HEK293 (cell line): ENCODE data around the gene TIMM10.

Experiments used
- CTCF ChIA-PET: fragments of 350-600 bp; formaldehyde crosslinking; extraction: SDS; loops from one replicate; lab custom pipeline; 2021; ENCODE audit warnings: antibody characterized with exemption; lab: Yijun Ruan, JAX
- POLR2A ChIA-PET: fragments of 300-600 bp; formaldehyde crosslinking; extraction: SDS; loops from one replicate; lab custom pipeline; 2020; ENCODE audit warnings: antibody characterized with exemption, inconsistent platforms; lab: Yijun Ruan, JAX
- H3K27ac ChIP-seq: fragments of 200-500 bp; sonication (Bioruptor generic); 2 replicates; pipeline ENCODE4 v1.5.1; 2014; ENCODE audit warnings: low read depth, low read length, control low read depth, inconsistent platforms; ENCODE audit errors: extremely low read depth
- H3K36me3 ChIP-seq, 2 experiments: fragments of 200-500 bp in 1 of 2; sonication (Bioruptor generic) in 1 of 2; 1 replicate in 1 of 2; 2 replicates in 1 of 2; pipeline ENCODE4 v1.5.1; 2014 to 2017; ENCODE audit warnings: inconsistent platforms in 2 of 2, low read length in 2 of 2; ENCODE audit not compliant: control insufficient read depth in 2 of 2, insufficient read depth in 1 of 2
- H3K4me1 ChIP-seq: fragments of 200-500 bp; sonication (Bioruptor generic); 2 replicates; pipeline ENCODE4 v1.5.1; 2014; ENCODE audit warnings: mild to moderate bottlenecking, low read length, inconsistent platforms; ENCODE audit not compliant: control insufficient read depth, insufficient read depth
- H3K4me3 ChIP-seq: 2 replicates; pipeline ENCODE4 v1.5.1; 2011; ENCODE audit warnings: low read depth, mild to moderate bottlenecking, control low read depth, low read length, moderate library complexity
- H3K9me3 ChIP-seq: fragments of 200-500 bp; sonication (Bioruptor generic); 2 replicates; pipeline ENCODE4 v1.5.1; 2014; ENCODE audit warnings: low read depth, low read length, inconsistent platforms; ENCODE audit not compliant: control insufficient read depth, insufficient read depth
- GLIS1 ChIP-seq: fragments of 450-650 bp; formaldehyde crosslinking; IDR thresholded peaks from 2 replicates; pipeline ENCODE4 v1.5.1; 2016; ENCODE audit warnings: missing biosample characterization, missing genetic modification characterization
- GLIS2 ChIP-seq: fragments of 450-650 bp; formaldehyde crosslinking; IDR thresholded peaks from 2 replicates; pipeline ENCODE4 v1.5.1; 2016; ENCODE audit warnings: missing biosample characterization, missing genetic modification characterization
- KLF1 ChIP-seq: fragments of 450-650 bp; formaldehyde crosslinking; IDR thresholded peaks from 2 replicates; pipeline ENCODE4 v1.5.1; 2016; ENCODE audit warnings: missing biosample characterization, missing genetic modification characterization
- KLF10 ChIP-seq: fragments of 450-650 bp; IDR thresholded peaks from 2 replicates; pipeline ENCODE4 v1.5.1; 2018; ENCODE audit warnings: missing biosample characterization, mild to moderate bottlenecking, missing genetic modification characterization
- KLF16 ChIP-seq: fragments of 450-650 bp; formaldehyde crosslinking; IDR thresholded peaks from 2 replicates; pipeline ENCODE4 v1.5.1; 2017; ENCODE audit warnings: missing biosample characterization, missing genetic modification characterization
- KLF9 ChIP-seq: fragments of 450-650 bp; formaldehyde crosslinking; IDR thresholded peaks from 2 replicates; pipeline ENCODE4 v1.5.1; 2016; ENCODE audit warnings: missing biosample characterization, missing genetic modification characterization, low read depth
- OSR2 ChIP-seq: fragments of 450-650 bp; formaldehyde crosslinking; IDR thresholded peaks from 2 replicates; pipeline ENCODE4 v1.5.1; 2016; ENCODE audit warnings: missing biosample characterization, missing genetic modification characterization
- SP2 ChIP-seq: fragments of 450-650 bp; formaldehyde crosslinking; IDR thresholded peaks from 2 replicates; pipeline ENCODE4 v1.5.1; 2016; ENCODE audit warnings: missing biosample characterization, missing genetic modification characterization
- ZBTB17 ChIP-seq: fragments of 450-650 bp; formaldehyde crosslinking; IDR thresholded peaks from 2 replicates; pipeline ENCODE4 v1.5.1; 2016; ENCODE audit warnings: missing biosample characterization, missing genetic modification characterization
- ZFHX2 ChIP-seq: fragments of 450-650 bp; formaldehyde crosslinking; conservative IDR thresholded peaks from 2 replicates; pipeline ENCODE4 v1.5.1; 2016; ENCODE audit warnings: missing biosample characterization, missing genetic modification characterization
- ZIC2 ChIP-seq: fragments of 450-650 bp; formaldehyde crosslinking; IDR thresholded peaks from 2 replicates; pipeline ENCODE4 v1.5.1; 2016; ENCODE audit warnings: missing biosample characterization, missing genetic modification characterization
- ZNF138 ChIP-seq: fragments of 450-650 bp; formaldehyde crosslinking; IDR thresholded peaks from 2 replicates; pipeline ENCODE4 v1.5.1; 2016; ENCODE audit warnings: missing biosample characterization, missing genetic modification characterization, borderline replicate concordance
- ZNF175 ChIP-seq: fragments of 450-650 bp; formaldehyde crosslinking; IDR thresholded peaks from 2 replicates; pipeline ENCODE4 v1.5.1; 2016; ENCODE audit warnings: missing biosample characterization, missing genetic modification characterization
- ZNF2 ChIP-seq: fragments of 450-650 bp; formaldehyde crosslinking; IDR thresholded peaks from 2 replicates; pipeline ENCODE4 v1.5.1; 2016; ENCODE audit warnings: missing biosample characterization, missing genetic modification characterization
- ZNF335 ChIP-seq: fragments of 450-650 bp; formaldehyde crosslinking; conservative IDR thresholded peaks from 2 replicates; pipeline ENCODE4 v1.5.1; 2016; ENCODE audit warnings: missing biosample characterization, missing genetic modification characterization
- ZNF341 ChIP-seq: fragments of 450-650 bp; formaldehyde crosslinking; IDR thresholded peaks from 2 replicates; pipeline ENCODE4; 2016; ENCODE audit warnings: low read depth, missing biosample characterization, missing genetic modification characterization
- ZNF473 ChIP-seq: fragments of 450-650 bp; formaldehyde crosslinking; IDR thresholded peaks from 2 replicates; pipeline ENCODE4 v1.5.1; 2017; ENCODE audit warnings: missing biosample characterization, missing genetic modification characterization
- ZNF501 ChIP-seq: fragments of 450-650 bp; formaldehyde crosslinking; IDR thresholded peaks from 2 replicates; pipeline ENCODE4 v1.5.1; 2016; ENCODE audit warnings: missing biosample characterization, missing genetic modification characterization
- ZNF561 ChIP-seq: fragments of 450-650 bp; IDR thresholded peaks from 2 replicates; pipeline ENCODE4 v1.5.1; 2018; ENCODE audit warnings: missing biosample characterization, missing genetic modification characterization, borderline replicate concordance
- TF ChIP-seq, protein P1 (sequence below): fragments of 450-650 bp; formaldehyde crosslinking; IDR thresholded peaks from 2 replicates; pipeline ENCODE4 v1.5.1; 2016; ENCODE audit warnings: missing biosample characterization, missing genetic modification characterization
- TF ChIP-seq, protein P2 (sequence below): fragments of 450-650 bp; formaldehyde crosslinking; IDR thresholded peaks from 2 replicates; pipeline ENCODE4 v1.5.1; 2016; ENCODE audit warnings: missing biosample characterization, missing genetic modification characterization
- TF ChIP-seq, protein P3 (sequence below): fragments of 450-650 bp; formaldehyde crosslinking; optimal IDR thresholded peaks from 2 replicates; pipeline ENCODE3; 2016; ENCODE audit warnings: missing biosample characterization, mild to moderate bottlenecking, missing genetic modification characterization
- TF ChIP-seq, protein P4 (sequence below): fragments of 450-650 bp; formaldehyde crosslinking; IDR thresholded peaks from 2 replicates; pipeline ENCODE4 v1.5.1; 2016; ENCODE audit warnings: missing biosample characterization, missing genetic modification characterization
- TF ChIP-seq, protein P5 (sequence below): fragments of 450-650 bp; formaldehyde crosslinking; IDR thresholded peaks from 2 replicates; pipeline ENCODE4 v1.5.1; 2016; ENCODE audit warnings: missing biosample characterization, missing genetic modification characterization, low read depth

The TIMM10 gene

DNA sequence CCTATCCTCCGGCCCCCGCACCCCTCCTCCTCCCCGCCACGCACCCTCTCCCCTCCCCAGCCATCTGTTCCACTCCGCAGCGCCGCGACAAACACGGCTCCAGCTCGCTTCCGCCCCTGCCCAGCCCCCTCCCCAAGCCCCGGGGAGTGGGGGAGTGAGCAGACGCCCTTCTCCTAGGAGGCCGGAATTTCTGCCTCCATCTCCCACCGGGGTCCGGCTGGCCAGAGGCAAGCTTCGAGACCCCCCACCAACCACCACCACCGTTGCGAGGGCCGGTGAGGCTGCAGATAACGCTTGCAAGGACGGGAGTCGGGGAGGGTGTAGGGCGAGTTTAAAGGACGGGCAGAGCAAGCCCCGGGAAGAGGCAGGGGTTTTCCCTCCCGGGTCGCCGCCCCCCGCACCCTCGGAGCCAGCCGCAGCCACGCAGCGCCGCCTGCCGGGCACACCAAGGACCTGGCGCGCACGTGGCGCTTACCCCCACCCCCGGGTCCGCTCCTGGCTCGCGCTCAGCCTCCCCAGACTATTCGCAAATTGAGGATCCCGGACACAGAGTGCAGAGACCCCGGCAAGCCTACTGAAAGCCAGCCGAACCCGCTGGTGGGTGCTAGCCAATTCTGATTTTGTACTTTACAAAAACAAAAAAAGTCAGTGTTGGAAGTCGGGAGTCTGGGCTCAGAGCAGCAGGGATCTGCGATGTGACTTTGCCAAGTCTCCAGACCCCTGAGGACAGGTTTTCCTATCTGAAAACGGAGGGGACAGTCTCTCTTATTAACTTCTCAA is 47.6 kb downstream of the TIMM10 start:
- TF ChIP-seq KLF16 (peak; percentile 30; the same call in 1 of the 2 replicates), OSR2 (no peak), ZFHX2 (tag by site-specific recombination) (0 out of 2 replicates have a peak, but pooled peaks have one; percentile 15), KLF10 (tag by site-specific recombination) (no peak), ZNF501 (tag by site-specific recombination) (no peak), KLF1 (tag by site-specific recombination) (peak; percentile 48; the same call in 1 of the 2 replicates), GLIS2 (tag by site-specific recombination) (peak; percentile 78), ZNF175 (tag by site-specific recombination) (no peak), ZBTB17 (tag by site-specific recombination) (peak; percentile 57; the same call in 1 of the 2 replicates), KLF9 (tag by site-specific recombination) (peak; percentile 39; the same call in 1 of the 2 replicates), GLIS1 (tag by site-specific recombination) (peak; percentile 86), ZNF473 (no peak), ZIC2 (peak; percentile 47), ZNF2 (no peak), ZNF561 (tag by site-specific recombination) (0 out of 2 replicates have a peak, but pooled peaks have one; percentile 59), ZNF335 (tag by site-specific recombination) (no peak), SP2 (tag by site-specific recombination) (0 out of 2 replicates have a peak, but pooled peaks have one; percentile 33), ZNF138 (tag by site-specific recombination) (no peak), ZNF341 (peak; percentile 75)
- TF ChIP-seq, protein P1, sequence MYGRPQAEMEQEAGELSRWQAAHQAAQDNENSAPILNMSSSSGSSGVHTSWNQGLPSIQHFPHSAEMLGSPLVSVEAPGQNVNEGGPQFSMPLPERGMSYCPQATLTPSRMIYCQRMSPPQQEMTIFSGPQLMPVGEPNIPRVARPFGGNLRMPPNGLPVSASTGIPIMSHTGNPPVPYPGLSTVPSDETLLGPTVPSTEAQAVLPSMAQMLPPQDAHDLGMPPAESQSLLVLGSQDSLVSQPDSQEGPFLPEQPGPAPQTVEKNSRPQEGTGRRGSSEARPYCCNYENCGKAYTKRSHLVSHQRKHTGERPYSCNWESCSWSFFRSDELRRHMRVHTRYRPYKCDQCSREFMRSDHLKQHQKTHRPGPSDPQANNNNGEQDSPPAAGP (tag by site-specific recombination) = peak; percentile 66; the same call in 1 of the 2 replicates
- TF ChIP-seq, protein P2, sequence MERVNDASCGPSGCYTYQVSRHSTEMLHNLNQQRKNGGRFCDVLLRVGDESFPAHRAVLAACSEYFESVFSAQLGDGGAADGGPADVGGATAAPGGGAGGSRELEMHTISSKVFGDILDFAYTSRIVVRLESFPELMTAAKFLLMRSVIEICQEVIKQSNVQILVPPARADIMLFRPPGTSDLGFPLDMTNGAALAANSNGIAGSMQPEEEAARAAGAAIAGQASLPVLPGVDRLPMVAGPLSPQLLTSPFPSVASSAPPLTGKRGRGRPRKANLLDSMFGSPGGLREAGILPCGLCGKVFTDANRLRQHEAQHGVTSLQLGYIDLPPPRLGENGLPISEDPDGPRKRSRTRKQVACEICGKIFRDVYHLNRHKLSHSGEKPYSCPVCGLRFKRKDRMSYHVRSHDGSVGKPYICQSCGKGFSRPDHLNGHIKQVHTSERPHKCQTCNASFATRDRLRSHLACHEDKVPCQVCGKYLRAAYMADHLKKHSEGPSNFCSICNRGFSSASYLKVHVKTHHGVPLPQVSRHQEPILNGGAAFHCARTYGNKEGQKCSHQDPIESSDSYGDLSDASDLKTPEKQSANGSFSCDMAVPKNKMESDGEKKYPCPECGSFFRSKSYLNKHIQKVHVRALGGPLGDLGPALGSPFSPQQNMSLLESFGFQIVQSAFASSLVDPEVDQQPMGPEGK (tag by site-specific recombination) = peak; percentile 68
- TF ChIP-seq, protein P3, sequence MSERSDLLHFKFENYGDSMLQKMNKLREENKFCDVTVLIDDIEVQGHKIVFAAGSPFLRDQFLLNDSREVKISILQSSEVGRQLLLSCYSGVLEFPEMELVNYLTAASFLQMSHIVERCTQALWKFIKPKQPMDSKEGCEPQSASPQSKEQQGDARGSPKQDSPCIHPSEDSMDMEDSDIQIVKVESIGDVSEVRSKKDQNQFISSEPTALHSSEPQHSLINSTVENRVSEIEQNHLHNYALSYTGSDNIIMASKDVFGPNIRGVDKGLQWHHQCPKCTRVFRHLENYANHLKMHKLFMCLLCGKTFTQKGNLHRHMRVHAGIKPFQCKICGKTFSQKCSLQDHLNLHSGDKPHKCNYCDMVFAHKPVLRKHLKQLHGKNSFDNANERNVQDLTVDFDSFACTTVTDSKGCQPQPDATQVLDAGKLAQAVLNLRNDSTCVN (tag by site-specific recombination) = peak; percentile 45
- TF ChIP-seq, protein P4, sequence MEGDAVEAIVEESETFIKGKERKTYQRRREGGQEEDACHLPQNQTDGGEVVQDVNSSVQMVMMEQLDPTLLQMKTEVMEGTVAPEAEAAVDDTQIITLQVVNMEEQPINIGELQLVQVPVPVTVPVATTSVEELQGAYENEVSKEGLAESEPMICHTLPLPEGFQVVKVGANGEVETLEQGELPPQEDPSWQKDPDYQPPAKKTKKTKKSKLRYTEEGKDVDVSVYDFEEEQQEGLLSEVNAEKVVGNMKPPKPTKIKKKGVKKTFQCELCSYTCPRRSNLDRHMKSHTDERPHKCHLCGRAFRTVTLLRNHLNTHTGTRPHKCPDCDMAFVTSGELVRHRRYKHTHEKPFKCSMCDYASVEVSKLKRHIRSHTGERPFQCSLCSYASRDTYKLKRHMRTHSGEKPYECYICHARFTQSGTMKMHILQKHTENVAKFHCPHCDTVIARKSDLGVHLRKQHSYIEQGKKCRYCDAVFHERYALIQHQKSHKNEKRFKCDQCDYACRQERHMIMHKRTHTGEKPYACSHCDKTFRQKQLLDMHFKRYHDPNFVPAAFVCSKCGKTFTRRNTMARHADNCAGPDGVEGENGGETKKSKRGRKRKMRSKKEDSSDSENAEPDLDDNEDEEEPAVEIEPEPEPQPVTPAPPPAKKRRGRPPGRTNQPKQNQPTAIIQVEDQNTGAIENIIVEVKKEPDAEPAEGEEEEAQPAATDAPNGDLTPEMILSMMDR (tag by site-specific recombination) = peak; percentile 40
- TF ChIP-seq, protein P5, sequence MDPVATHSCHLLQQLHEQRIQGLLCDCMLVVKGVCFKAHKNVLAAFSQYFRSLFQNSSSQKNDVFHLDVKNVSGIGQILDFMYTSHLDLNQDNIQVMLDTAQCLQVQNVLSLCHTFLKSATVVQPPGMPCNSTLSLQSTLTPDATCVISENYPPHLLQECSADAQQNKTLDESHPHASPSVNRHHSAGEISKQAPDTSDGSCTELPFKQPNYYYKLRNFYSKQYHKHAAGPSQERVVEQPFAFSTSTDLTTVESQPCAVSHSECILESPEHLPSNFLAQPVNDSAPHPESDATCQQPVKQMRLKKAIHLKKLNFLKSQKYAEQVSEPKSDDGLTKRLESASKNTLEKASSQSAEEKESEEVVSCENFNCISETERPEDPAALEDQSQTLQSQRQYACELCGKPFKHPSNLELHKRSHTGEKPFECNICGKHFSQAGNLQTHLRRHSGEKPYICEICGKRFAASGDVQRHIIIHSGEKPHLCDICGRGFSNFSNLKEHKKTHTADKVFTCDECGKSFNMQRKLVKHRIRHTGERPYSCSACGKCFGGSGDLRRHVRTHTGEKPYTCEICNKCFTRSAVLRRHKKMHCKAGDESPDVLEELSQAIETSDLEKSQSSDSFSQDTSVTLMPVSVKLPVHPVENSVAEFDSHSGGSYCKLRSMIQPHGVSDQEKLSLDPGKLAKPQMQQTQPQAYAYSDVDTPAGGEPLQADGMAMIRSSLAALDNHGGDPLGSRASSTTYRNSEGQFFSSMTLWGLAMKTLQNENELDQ = no peak
- H3K36me3 ChIP-seq = peaks cover 0 to 18% of the 10 kb centered on the region in 2 experiments; a peak in 1 of 3 replicates
- ChIA-PET POLR2A (no interaction called here), CTCF (interaction anchor here (0.6 to 8.9 kb wide), 29 partner anchors 8 to 642 kb away, joined by 3 to 140 read pairs (median 4); partner anchors contain the start of gene RTN4RL2)
- no peak overlapping the region for H3K27ac ChIP-seq
- peak overlapping the region; percentile 29 for H3K4me3 ChIP-seq
- H3K9me3 ChIP-seq = no peaks in the 10 kb centered on the region
- no peaks in the 10 kb centered on the region; the same call in 1 of the 2 replicates for H3K4me1 ChIP-seq
